ACHN (cell line): Measurements from ENCODE around the gene RPUSD3.

Experiments used
- DNase-seq: peaks from one replicate; pipeline ENCODE4 v3.0.0-alpha.2; 2015
- in situ Hi-C: cut with HindIII; loops from 2 replicates; pipeline ENCODE4 v1.10.0; 2017; ENCODE audit warnings: low sequenced_read_pairs, low pct_ligation_motif_present, low pct_unique_long_range_greater_than_20kb

RPUSD3 gene

DNA sequence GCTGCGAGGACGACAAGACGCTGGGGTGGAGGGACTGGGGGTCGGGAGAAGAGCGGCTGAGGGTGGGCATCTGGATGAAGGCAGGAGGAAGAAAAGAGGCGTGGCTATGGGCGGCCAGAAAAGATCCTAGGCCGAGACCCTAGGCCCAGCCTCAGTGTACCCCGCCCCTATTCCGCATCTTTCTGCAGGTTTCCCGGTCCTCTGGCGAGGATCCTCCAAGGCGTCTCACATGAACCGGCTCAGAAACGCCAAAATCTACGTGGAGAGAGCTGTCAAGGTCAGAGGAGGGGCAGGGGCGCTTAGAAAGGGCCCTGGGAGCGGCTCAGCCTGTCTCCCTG is 33.4 kb downstream of the RPUSD3 start:
- in situ Hi-C loops, result no loop called here
- DNase-seq, result no peak

DNA sequence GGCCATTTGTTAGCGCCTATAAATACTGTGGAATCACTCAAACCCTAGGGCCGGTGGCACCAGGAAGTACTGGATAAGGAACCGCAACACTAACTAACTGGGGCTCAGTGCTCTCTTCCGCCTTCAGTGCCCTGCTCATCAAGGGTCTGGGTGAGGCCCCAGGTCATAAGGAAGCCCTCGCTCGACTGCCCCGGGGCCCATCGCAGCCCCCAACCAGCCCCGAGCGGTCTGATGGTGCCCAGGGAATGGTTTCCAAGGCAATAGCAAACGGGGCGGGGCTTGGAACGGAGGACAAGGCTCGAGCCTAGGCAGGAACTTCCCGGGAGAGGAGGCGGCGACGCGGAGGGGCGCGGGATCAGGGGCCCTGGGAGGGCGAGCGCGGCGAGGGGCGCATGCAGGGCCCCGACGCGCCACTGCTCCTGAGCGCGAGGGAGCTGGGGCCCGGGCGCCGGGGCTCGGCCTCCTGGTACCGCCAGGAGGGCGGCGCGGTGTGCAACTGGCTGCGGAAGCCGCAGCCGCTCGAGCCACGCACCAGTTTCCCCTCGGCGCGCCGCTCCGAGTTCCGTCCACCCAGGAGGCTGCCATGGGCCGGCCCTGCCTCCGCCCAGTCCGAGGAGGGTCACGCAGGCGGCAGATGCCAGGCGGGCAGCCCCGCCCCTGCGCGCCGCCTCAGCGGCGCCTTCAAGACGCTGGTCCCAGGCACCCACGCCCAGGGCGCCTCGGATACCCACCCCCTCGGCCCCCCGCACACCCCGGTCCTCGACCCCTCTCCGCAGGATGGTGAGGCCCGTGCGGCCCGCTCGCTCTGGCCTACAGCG is 34.0 kb downstream of the RPUSD3 start, which contains the start of gene TTLL3:
Gene TTLL3, plus strand, starts transcription at position 648 of the 818 bp plus-strand sequence. CDS start 400 bp downstream, outside the sequence.
- in situ Hi-C loops, result no loop called here
- peak; percentile 63 for DNase-seq

DNA sequence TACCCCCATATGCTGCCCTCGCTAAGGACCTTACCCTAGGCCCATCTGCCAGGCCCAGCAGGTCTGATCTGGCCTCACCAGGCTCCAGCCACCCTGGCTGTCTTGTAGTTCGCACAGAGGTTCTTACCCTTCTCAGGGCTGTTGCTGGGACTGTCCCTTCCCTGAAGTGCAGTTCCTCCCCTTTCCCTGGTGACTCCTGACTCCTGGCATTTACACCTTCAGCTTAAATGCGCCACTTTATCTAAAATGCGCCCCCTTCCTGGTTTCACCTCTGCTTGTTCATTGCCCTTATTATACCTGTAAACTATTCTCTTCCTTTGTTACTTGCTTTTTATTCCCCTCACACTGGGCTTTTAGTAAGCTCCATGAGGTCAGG is 34.6 kb downstream of the RPUSD3 start:
- DNase-seq, result no peak
- in situ Hi-C loops, result no loop called here

DNA sequence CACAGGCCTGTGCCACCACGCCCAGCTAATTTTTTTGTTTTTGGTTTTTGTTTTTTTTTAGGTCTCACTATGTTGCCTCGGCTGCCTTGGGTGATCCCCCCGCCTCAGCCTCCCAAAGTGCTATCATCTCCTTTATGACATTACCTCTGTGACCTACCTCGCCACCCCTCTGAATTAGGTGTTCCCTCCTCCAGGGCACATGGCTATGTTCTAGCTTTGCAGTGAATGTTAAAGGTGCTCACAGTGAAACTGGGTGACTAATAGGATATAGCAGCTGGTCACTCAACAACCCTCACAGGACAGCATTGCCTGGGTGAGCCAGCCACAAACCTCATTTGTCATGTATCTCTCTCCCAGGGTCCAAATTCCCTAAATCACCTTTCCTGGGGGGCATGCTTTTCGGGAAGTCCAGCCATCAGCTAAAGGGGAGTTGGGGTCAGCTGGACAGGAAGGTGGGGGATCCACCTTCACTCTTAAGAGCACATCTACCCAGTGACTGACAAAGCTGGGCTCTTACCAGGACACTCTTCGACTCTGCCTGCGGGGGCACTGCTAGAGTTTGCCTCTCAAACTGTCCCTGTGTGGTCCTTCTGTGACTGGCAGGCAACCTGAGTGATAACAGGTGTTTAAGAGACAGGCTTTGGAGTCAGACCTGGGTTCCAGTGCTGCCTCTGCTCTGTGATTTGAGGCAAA is 35.3 kb downstream of the RPUSD3 start:
- peak; percentile 51 for DNase-seq
- in situ Hi-C loops, result no loop called here

DNA sequence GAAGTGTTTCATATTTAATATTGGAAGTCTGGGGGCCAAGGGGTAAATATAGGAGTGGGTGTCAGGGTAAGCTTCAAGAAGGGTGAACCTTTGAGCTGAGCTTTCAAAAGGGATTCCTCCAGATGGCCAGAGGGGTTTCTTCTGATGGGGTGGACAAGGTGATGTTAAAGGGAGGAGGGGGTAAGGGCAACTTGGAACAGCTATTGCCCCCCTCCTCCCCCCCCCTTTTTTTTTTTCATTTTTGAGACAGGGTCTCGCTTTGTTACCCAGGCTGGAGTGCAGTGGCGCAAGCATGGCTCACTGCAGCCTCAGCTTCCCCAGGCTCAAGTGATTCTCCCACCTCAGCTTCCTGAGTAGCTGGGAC is 35.8 kb downstream of the RPUSD3 start:
- in situ Hi-C loops, result no loop called here

GRCh38 chr3:9806688-9807589 is 36.9 kb downstream of the RPUSD3 start:
- DNase-seq, result no peak
- in situ Hi-C loops, result no loop called here

More for the DNA sequence above, 35.8 kb downstream of the RPUSD3 start:
- DNase-seq, result no peak

- no peak for DNase-seq
- in situ Hi-C loops, result no loop called here
Observed at GRCh38 chr3:9806137-9806536, 37.7 kb downstream of the RPUSD3 start.

GRCh38 chr3:9804996-9805395 is 38.8 kb downstream of the RPUSD3 start:
- DNase-seq, result no peak
- in situ Hi-C loops, result no loop called here

- no peak for DNase-seq
- in situ Hi-C loops, result no loop called here
Observed at GRCh38 chr3:9803494-9803893, 40.3 kb downstream of the RPUSD3 start.

DNA sequence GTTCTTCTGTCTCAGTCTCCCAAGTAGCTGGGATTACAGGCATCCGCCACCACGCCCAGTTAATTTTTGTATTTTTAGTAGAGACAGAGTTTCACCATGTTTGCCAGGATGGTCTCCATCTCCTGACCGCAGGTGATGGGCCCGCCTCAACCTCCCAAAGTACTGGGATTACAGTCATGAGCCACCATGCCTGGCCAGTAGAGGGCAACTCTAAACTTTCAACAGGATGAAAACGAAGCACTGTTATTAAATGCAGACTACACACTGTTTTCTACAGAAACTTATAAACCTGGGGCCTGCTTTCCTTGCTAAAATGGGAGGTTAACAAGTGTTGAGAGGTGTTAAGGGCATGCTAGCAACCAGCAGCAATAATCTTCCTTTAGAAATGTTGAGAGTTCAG is 43.3 kb downstream of the RPUSD3 start:
- DNase-seq, result no peak
- in situ Hi-C loops, result no loop called here

- no peak for DNase-seq
- in situ Hi-C loops, result no loop called here
Observed at GRCh38 chr3:9797196-9797945, 46.4 kb downstream of the RPUSD3 start.

DNA sequence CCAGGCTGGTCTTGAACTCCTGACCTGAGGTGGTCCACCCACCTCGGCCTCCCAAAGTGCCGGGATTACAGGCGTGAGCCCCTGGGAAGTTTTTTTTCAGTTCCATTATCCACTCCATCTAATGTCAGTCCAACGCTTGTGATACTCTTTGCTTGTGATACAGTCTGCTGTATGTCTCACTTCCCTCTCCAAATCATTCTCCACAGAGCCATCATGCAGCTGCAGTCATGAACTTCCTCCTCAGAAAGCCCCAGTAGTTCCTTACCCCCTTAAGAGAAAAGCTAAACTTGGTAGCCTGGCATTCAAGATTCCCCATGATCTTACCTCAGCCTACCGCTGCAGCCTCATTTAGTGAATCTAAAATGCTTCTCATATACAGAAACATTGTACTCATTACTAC is 48.6 kb downstream of the RPUSD3 start:
- in situ Hi-C loops, result no loop called here
- no peak for DNase-seq

- in situ Hi-C loops, result no loop called here
- DNase-seq, result no peak
Observed at GRCh38 chr3:9794400-9794799, 49.4 kb downstream of the RPUSD3 start.

DNA sequence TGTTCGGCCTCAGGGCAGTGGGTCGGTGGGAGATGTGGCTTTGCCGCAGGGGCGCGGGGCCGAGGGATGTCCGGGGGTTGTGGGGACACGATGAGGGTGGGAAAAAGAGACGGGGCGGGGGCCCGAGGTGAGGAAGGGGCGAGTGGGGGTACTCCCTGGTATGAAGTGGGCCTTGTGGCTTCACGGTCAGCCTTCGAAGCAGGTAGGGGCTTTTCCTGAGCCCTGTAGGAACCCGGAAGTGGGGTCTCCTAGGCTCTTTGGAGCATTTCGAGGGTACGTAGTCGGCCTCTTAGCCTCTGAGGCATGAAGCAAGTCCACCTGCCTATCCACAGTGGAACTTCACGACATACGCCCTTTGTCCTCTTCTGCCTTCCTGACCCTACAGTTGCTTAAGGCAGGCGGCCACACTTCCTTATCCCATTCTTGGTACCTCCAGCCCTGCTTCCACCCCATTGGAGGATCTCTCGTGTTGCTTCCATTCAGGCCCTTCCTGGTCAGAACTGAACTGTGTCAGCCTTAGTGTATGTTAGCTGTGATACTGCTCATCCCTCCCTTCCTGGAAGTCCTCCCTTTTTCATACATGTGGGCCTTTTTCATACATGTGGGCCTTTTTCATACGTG is 50.5 kb downstream of the RPUSD3 start:
- DNase-seq, result peak; percentile 48
- in situ Hi-C loops, result no loop called here

DNA sequence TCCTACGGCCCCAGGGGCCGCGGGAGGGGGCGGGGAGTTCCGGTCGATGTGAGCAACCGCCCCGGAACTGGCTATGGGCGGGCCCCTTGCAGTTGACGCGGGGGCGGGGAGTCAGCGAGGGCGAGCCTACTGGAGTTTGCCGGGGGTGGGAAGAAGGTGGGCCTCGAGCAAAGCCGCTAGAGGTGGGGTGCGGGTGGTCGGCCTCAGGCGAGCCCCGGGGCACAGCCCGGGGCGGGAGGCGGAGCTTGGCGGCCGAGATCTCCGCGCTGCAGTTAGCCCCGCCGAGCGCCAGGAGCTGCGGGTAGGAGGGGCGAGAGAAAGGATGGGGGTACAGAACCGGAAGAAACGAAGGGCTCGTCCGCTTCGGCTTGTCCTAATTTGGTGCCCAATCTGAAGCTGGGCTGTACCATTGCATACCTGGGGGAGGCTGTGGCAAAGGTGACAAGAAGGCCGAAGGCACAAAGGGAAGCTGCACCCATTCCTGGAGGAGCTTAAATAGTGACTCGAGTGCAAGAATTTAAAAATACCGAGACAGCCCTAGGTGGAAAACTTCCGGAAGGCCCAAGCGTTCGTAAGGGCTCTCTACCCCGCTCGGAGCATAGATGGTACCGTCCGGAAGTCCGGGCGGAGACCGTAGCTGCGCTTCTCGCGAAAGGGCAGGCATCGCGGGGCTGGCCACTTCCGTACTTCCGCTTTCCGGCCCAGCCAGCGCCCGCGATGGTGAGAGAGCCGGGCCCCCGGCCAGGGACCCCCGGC is 51.2 kb downstream of the RPUSD3 start, which contains the start of the genes ARPC4 and TADA3:
Gene ARPC4, plus strand, starts transcription at position 678 of the 756 bp plus-strand sequence. Its CDS starts 40 bp downstream, at position 718.
Gene TADA3, minus strand, starts transcription at position 69 of the 756 bp plus-strand sequence. CDS start 1,007 bp downstream, outside the sequence.
- peak; percentile 89 for DNase-seq
- in situ Hi-C loops, result no loop called here

- in situ Hi-C loops, result no loop called here
- DNase-seq, result no peak
Observed at GRCh38 chr3:9791790-9792404, 51.9 kb downstream of the RPUSD3 start.

DNA sequence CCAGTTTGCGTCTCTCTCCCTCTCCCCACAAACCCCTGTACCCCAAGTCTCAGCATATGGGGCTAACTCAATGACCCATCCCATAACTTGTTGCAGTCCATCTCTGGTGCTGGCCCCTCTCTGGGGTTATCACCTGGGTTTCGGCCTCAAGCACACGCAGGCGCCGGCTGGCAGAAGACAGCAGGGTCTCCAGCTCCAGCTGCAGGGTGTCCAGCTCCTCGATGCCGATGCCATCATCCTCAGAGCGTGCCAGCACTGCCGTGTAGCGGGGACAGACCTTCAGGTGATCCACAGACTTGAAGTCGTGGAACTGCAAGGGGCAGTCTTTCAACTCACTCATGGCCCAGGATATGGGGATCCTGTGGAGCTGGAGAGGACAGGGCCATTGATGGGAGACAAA is 52.7 kb downstream of the RPUSD3 start:
- in situ Hi-C loops, result no loop called here
- no peak for DNase-seq
